Osteoblast (primary cell): Measurements from ENCODE around the gene RBM48. TPM values are rescaled to one million over a fixed set of nuclear protein-coding genes. Genes with fewer than 3 reads are reported as not detected.

ENCODE experiments used
- DNase-seq: peaks from one replicate; pipeline ENCODE4 v3.0.0; 2011; ENCODE audit warnings: low spot score, mixed read lengths; ENCODE audit not compliant: insufficient read length; ENCODE audit errors: missing footprints
- H2AFZ ChIP-seq: 2 replicates; pipeline ENCODE4 v1.6.0; 2011; ENCODE audit warnings: mild to moderate bottlenecking, low read length
- H3K27ac ChIP-seq: 2 replicates; pipeline ENCODE4 v1.5.1; 2011; ENCODE audit warnings: mild to moderate bottlenecking, low read depth, low read length, moderate library complexity
- H3K27me3 ChIP-seq: 2 replicates; pipeline ENCODE4 v1.6.0; 2012; ENCODE audit warnings: mild to moderate bottlenecking, control low read depth, inconsistent platforms, low read length, moderate library complexity; ENCODE audit not compliant: insufficient read depth
- H3K36me3 ChIP-seq: 2 replicates; pipeline ENCODE4 v1.5.1; 2011; ENCODE audit warnings: mild to moderate bottlenecking, low read length, control low read depth, moderate library complexity; ENCODE audit not compliant: insufficient read depth
- H3K4me1 ChIP-seq: 2 replicates; pipeline ENCODE4 v1.5.1; 2011; ENCODE audit warnings: mild to moderate bottlenecking, low read length, control low read depth, moderate library complexity; ENCODE audit not compliant: insufficient read depth
- H3K4me2 ChIP-seq: 2 replicates; pipeline ENCODE4 v1.6.0; 2011; ENCODE audit warnings: mild to moderate bottlenecking, low read length; ENCODE audit not compliant: insufficient read depth
- H3K4me3 ChIP-seq: fragments of 200-600 bp; sonication (generic); 3 replicates; pipeline ENCODE4 v1.5.1; 2012; ENCODE audit warnings: mild to moderate bottlenecking, low read length, inconsistent platforms; ENCODE audit not compliant: insufficient read depth
- H3K79me2 ChIP-seq: 2 replicates; pipeline ENCODE4 v1.6.0; 2012; ENCODE audit warnings: mild to moderate bottlenecking, low read length, control low read depth, inconsistent platforms; ENCODE audit not compliant: insufficient read depth
- H3K9me3 ChIP-seq: 2 replicates; pipeline ENCODE4 v1.5.1; 2011; ENCODE audit warnings: low read depth, low read length, control low read depth
- H4K20me1 ChIP-seq: 2 replicates; pipeline ENCODE4 v1.6.0; 2012; ENCODE audit warnings: mild to moderate bottlenecking, low read length, control low read depth; ENCODE audit not compliant: insufficient read depth
- CTCF ChIP-seq: IDR thresholded peaks from 2 replicates; pipeline ENCODE4 v1.5.1; 2011; ENCODE audit warnings: mild to moderate bottlenecking, low read depth, low read length, moderate library complexity; ENCODE audit errors: extremely low read depth
- total RNA-seq: library from RNA; depleted of rRNA; stranded (reverse); fragments of >200 nt; gene quantifications from 2 replicates; pipeline ENCODE4 v1.2.3, GENCODE V29; 2012

The RBM48 gene
- total RNA-seq, 1 donor: 11.2 TPM

- H2AFZ ChIP-seq: no peak overlapping the region
- no peaks in the 10 kb centered on the region for H3K79me2 ChIP-seq
- no peak overlapping the region for H3K27ac ChIP-seq
- no peaks in the 10 kb centered on the region for H3K27me3 ChIP-seq
- no peak overlapping the region for H3K4me2 ChIP-seq
- no peaks in the 10 kb centered on the region for H4K20me1 ChIP-seq
- DNase-seq: peak; percentile 11
- H3K4me3 ChIP-seq: no peak overlapping the region
- H3K4me1 ChIP-seq: no peaks in the 10 kb centered on the region
- no peaks in the 10 kb centered on the region for H3K9me3 ChIP-seq
- TF ChIP-seq CTCF: no peak
- H3K36me3 ChIP-seq: peaks cover 29% of the 10 kb centered on the region
Observed at GRCh38 chr7:92485974-92486373, 42.6 kb upstream of the RBM48 start.

GRCh38 chr7:92487804-92488203 is 40.8 kb upstream of the RBM48 start:
- TF ChIP-seq CTCF: no peak
- no peak for DNase-seq
- Histone ChIP-seq H4K20me1 (no peaks in the 10 kb centered on the region), H3K9me3 (no peaks in the 10 kb centered on the region), H3K27ac (no peak overlapping the region), H3K36me3 (peaks cover 34% of the 10 kb centered on the region), H3K79me2 (no peaks in the 10 kb centered on the region), H3K27me3 (no peaks in the 10 kb centered on the region), H2AFZ (no peak overlapping the region), H3K4me1 (no peaks in the 10 kb centered on the region), H3K4me2 (no peak overlapping the region), H3K4me3 (no peak overlapping the region)

GRCh38 chr7:92489634-92490033 is 39.0 kb upstream of the RBM48 start:
- Histone ChIP-seq H3K27me3 (no peaks in the 10 kb centered on the region), H3K27ac (no peak overlapping the region), H3K4me1 (no peaks in the 10 kb centered on the region), H3K4me3 (no peak overlapping the region), H4K20me1 (no peaks in the 10 kb centered on the region), H3K9me3 (no peaks in the 10 kb centered on the region), H3K4me2 (no peak overlapping the region), H3K36me3 (peaks cover 40% of the 10 kb centered on the region), H3K79me2 (no peaks in the 10 kb centered on the region), H2AFZ (no peak overlapping the region)
- DNase-seq: no peak
- TF ChIP-seq CTCF: no peak

- Histone ChIP-seq H3K4me3 (no peak overlapping the region), H3K4me2 (no peak overlapping the region), H3K79me2 (no peaks in the 10 kb centered on the region), H4K20me1 (no peaks in the 10 kb centered on the region), H3K36me3 (peaks cover 28% of the 10 kb centered on the region), H3K27ac (peak overlapping the region; percentile 20), H2AFZ (no peak overlapping the region), H3K4me1 (peaks cover 7% of the 10 kb centered on the region), H3K27me3 (no peaks in the 10 kb centered on the region), H3K9me3 (no peaks in the 10 kb centered on the region)
- peak; percentile 9 for DNase-seq
- no peak for TF ChIP-seq CTCF
Observed at GRCh38 chr7:92496876-92497275, 31.7 kb upstream of the RBM48 start.
